HL-60 (cell line): Measurements from ENCODE around the gene WNT6.

Experiments used
- GABPA ChIP-seq: IDR thresholded peaks from 2 replicates; pipeline ENCODE4 v1.6.1; 2012; ENCODE audit warnings: low read depth
- POLR2AphosphoS5 ChIP-seq: IDR thresholded peaks from 2 replicates; pipeline ENCODE4 v1.6.1; 2012; ENCODE audit warnings: low read depth
- SPI1 ChIP-seq: IDR thresholded peaks from 2 replicates; pipeline ENCODE4 v1.6.1; 2012; ENCODE audit warnings: low read depth, mild to moderate bottlenecking, borderline replicate concordance
- TF ChIP-seq, protein P1 (sequence below): IDR thresholded peaks from one replicate; pipeline ENCODE4 v1.5.1; 2011; ENCODE audit warnings: low read length, control low read depth, inconsistent platforms; ENCODE audit not compliant: insufficient read depth
- TF ChIP-seq, protein P2 (sequence below): IDR thresholded peaks from 2 replicates; pipeline ENCODE4 v1.6.1; 2012; ENCODE audit warnings: low read depth; ENCODE audit not compliant: insufficient replicate concordance

GRCh38 chr2:218885981-218886947 lies 26.7 kb downstream of the WNT6 start:
- TF ChIP-seq, protein P1, sequence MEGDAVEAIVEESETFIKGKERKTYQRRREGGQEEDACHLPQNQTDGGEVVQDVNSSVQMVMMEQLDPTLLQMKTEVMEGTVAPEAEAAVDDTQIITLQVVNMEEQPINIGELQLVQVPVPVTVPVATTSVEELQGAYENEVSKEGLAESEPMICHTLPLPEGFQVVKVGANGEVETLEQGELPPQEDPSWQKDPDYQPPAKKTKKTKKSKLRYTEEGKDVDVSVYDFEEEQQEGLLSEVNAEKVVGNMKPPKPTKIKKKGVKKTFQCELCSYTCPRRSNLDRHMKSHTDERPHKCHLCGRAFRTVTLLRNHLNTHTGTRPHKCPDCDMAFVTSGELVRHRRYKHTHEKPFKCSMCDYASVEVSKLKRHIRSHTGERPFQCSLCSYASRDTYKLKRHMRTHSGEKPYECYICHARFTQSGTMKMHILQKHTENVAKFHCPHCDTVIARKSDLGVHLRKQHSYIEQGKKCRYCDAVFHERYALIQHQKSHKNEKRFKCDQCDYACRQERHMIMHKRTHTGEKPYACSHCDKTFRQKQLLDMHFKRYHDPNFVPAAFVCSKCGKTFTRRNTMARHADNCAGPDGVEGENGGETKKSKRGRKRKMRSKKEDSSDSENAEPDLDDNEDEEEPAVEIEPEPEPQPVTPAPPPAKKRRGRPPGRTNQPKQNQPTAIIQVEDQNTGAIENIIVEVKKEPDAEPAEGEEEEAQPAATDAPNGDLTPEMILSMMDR: no peak
- TF ChIP-seq POLR2AphosphoS5 (no peak), GABPA (no peak), SPI1 (no peak)
- TF ChIP-seq, protein P2, sequence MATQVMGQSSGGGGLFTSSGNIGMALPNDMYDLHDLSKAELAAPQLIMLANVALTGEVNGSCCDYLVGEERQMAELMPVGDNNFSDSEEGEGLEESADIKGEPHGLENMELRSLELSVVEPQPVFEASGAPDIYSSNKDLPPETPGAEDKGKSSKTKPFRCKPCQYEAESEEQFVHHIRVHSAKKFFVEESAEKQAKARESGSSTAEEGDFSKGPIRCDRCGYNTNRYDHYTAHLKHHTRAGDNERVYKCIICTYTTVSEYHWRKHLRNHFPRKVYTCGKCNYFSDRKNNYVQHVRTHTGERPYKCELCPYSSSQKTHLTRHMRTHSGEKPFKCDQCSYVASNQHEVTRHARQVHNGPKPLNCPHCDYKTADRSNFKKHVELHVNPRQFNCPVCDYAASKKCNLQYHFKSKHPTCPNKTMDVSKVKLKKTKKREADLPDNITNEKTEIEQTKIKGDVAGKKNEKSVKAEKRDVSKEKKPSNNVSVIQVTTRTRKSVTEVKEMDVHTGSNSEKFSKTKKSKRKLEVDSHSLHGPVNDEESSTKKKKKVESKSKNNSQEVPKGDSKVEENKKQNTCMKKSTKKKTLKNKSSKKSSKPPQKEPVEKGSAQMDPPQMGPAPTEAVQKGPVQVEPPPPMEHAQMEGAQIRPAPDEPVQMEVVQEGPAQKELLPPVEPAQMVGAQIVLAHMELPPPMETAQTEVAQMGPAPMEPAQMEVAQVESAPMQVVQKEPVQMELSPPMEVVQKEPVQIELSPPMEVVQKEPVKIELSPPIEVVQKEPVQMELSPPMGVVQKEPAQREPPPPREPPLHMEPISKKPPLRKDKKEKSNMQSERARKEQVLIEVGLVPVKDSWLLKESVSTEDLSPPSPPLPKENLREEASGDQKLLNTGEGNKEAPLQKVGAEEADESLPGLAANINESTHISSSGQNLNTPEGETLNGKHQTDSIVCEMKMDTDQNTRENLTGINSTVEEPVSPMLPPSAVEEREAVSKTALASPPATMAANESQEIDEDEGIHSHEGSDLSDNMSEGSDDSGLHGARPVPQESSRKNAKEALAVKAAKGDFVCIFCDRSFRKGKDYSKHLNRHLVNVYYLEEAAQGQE: no peak
